Glutamatergic neuron (in vitro differentiated cells): ENCODE data around the gene STUM. TPM values are rescaled to one million over a fixed set of nuclear protein-coding genes. Genes with fewer than 3 reads are reported as not detected.
"Not testable (repeated sequence)": the region's sequence is repeated elsewhere in the genome, so short reads cannot be mapped to it uniquely, and the experiment has no call there.

Experiments
- DNase-seq: peaks from one replicate; pipeline ENCODE4 v3.0.0; 2022
- H3K27ac Mint-ChIP-seq: one replicate; pipeline ENCODE4 v1.8.0; 2020; ENCODE audit warnings: mild to moderate bottlenecking, mixed read lengths, inconsistent platforms; ENCODE audit not compliant: unreplicated experiment
- H3K27me3 Mint-ChIP-seq: one replicate; pipeline ENCODE4 v1.8.0; 2020; ENCODE audit warnings: mild to moderate bottlenecking, moderate library complexity, mixed read lengths, inconsistent platforms; ENCODE audit not compliant: unreplicated experiment
- H3K36me3 Mint-ChIP-seq: one replicate; pipeline ENCODE4 v1.8.0; 2020; ENCODE audit warnings: mild to moderate bottlenecking, mixed read lengths, inconsistent platforms; ENCODE audit not compliant: unreplicated experiment
- H3K4me1 Mint-ChIP-seq: one replicate; pipeline ENCODE4 v1.8.0; 2020; ENCODE audit warnings: mild to moderate bottlenecking, low read depth, mixed read lengths, inconsistent platforms; ENCODE audit not compliant: unreplicated experiment
- H3K4me3 Mint-ChIP-seq: one replicate; pipeline ENCODE4 v1.8.0; 2020; ENCODE audit warnings: mild to moderate bottlenecking, mixed read lengths, inconsistent platforms; ENCODE audit not compliant: unreplicated experiment
- H3K9me3 Mint-ChIP-seq: one replicate; pipeline ENCODE4 v1.8.0; 2020; ENCODE audit warnings: mild to moderate bottlenecking, moderate library complexity, mixed read lengths, inconsistent platforms; ENCODE audit not compliant: unreplicated experiment
- CTCF ChIP-seq: fragments of 200-600 bp; sonication (generic); IDR thresholded peaks from one replicate; pipeline ENCODE4 v1.5.0; 2021; ENCODE audit not compliant: partially characterized antibody, unreplicated experiment
- total RNA-seq: library from RNA; stranded (reverse); fragmentation: NEBNext Ultra II Directional; extraction: Animal tissue kit (Norgen Biotek cat#: 25700); gene quantifications from one replicate; pipeline ENCODE4 v1.2.1, GENCODE V29; 2021; ENCODE audit not compliant: unreplicated experiment

Gene STUM
- total RNA-seq, 1 donor from 2014 or later, result 11.0 TPM

- peaks cover 6% of the 10 kb centered on the region for H3K9me3 Mint-ChIP-seq
- H3K4me1 Mint-ChIP-seq, result peaks cover 4% of the 10 kb centered on the region
- H3K4me3 Mint-ChIP-seq, result no peak overlapping the region
- no peak overlapping the region for H3K27ac Mint-ChIP-seq
- peaks cover 6% of the 10 kb centered on the region for H3K36me3 Mint-ChIP-seq
- no peak for DNase-seq
- H3K27me3 Mint-ChIP-seq, result peaks cover 4% of the 10 kb centered on the region
- TF ChIP-seq CTCF, result no peak
Observed at GRCh38 chr1:226616636-226617035, 68.1 kb downstream of the STUM start.

GRCh38 chr1:226617109-226617508 is 68.5 kb downstream of the STUM start:
- H3K9me3 Mint-ChIP-seq, result peaks cover 6% of the 10 kb centered on the region
- peaks cover 4% of the 10 kb centered on the region for H3K27me3 Mint-ChIP-seq
- no peak for TF ChIP-seq CTCF
- no peak overlapping the region for H3K4me3 Mint-ChIP-seq
- H3K27ac Mint-ChIP-seq, result no peak overlapping the region
- peaks cover 6% of the 10 kb centered on the region for H3K36me3 Mint-ChIP-seq
- no peak for DNase-seq
- H3K4me1 Mint-ChIP-seq, result peaks cover under 1% of the 10 kb centered on the region

GRCh38 chr1:226617719-226618118 is 69.2 kb downstream of the STUM start:
- H3K9me3 Mint-ChIP-seq, H3K27me3 Mint-ChIP-seq, H3K4me1 Mint-ChIP-seq, H3K27ac Mint-ChIP-seq, H3K36me3 Mint-ChIP-seq, H3K4me3 Mint-ChIP-seq, DNase-seq: not testable (repeated sequence)

- peaks cover 4% of the 10 kb centered on the region for H3K27me3 Mint-ChIP-seq
- no peak overlapping the region for H3K4me3 Mint-ChIP-seq
- H3K9me3 Mint-ChIP-seq, result peaks cover 6% of the 10 kb centered on the region
- no peaks in the 10 kb centered on the region for H3K4me1 Mint-ChIP-seq
- no peak for TF ChIP-seq CTCF
- DNase-seq, result no peak
- peaks cover 6% of the 10 kb centered on the region for H3K36me3 Mint-ChIP-seq
- H3K27ac Mint-ChIP-seq, result no peak overlapping the region
Observed at GRCh38 chr1:226618380-226618779, 69.8 kb downstream of the STUM start.

GRCh38 chr1:226619031-226619430 is 70.5 kb downstream of the STUM start:
- peaks cover 6% of the 10 kb centered on the region for H3K36me3 Mint-ChIP-seq
- H3K9me3 Mint-ChIP-seq, result peaks cover 6% of the 10 kb centered on the region
- peaks cover 4% of the 10 kb centered on the region for H3K27me3 Mint-ChIP-seq
- no peak overlapping the region for H3K4me3 Mint-ChIP-seq
- no peak overlapping the region for H3K27ac Mint-ChIP-seq
- no peak for DNase-seq
- no peaks in the 10 kb centered on the region for H3K4me1 Mint-ChIP-seq
- no peak for TF ChIP-seq CTCF

GRCh38 chr1:226622012-226622411 is 73.4 kb downstream of the STUM start:
- H3K27ac Mint-ChIP-seq, result no peak overlapping the region
- TF ChIP-seq CTCF, result no peak
- no peaks in the 10 kb centered on the region for H3K36me3 Mint-ChIP-seq
- no peak for DNase-seq
- H3K27me3 Mint-ChIP-seq, result peaks cover 3% of the 10 kb centered on the region
- peaks cover 6% of the 10 kb centered on the region for H3K9me3 Mint-ChIP-seq
- no peaks in the 10 kb centered on the region for H3K4me1 Mint-ChIP-seq
- no peak overlapping the region for H3K4me3 Mint-ChIP-seq
